ENCODE results near the gene XPO4.
"Not testable (repeated sequence)": the region's sequence is repeated elsewhere in the genome, so short reads cannot be mapped to it uniquely, and the experiment has no call there.

XPO4 gene

GRCh38 chr13:20939662-20940061 lies 37.1 kb upstream of the XPO4 start:
- no peaks in the 10 kb centered on the region for H3K27me3 ChIP-seq
- H3K27ac ChIP-seq, result no peak overlapping the region
- H3K4me1 ChIP-seq (ENCODE audit: control insufficient read depth in 1 of 2, insufficient read depth in 1 of 2, low read depth in 1 of 2, low read length in 1 of 2), result peaks cover 8 to 11% of the 10 kb centered on the region in 2 experiments
- no peak overlapping the region for H3K4me3 ChIP-seq (ENCODE audit: low read depth in 1 of 2, low read length in 1 of 2)
- H3K9me3 ChIP-seq, result no peaks in the 10 kb centered on the region
- TF ChIP-seq, protein P1, sequence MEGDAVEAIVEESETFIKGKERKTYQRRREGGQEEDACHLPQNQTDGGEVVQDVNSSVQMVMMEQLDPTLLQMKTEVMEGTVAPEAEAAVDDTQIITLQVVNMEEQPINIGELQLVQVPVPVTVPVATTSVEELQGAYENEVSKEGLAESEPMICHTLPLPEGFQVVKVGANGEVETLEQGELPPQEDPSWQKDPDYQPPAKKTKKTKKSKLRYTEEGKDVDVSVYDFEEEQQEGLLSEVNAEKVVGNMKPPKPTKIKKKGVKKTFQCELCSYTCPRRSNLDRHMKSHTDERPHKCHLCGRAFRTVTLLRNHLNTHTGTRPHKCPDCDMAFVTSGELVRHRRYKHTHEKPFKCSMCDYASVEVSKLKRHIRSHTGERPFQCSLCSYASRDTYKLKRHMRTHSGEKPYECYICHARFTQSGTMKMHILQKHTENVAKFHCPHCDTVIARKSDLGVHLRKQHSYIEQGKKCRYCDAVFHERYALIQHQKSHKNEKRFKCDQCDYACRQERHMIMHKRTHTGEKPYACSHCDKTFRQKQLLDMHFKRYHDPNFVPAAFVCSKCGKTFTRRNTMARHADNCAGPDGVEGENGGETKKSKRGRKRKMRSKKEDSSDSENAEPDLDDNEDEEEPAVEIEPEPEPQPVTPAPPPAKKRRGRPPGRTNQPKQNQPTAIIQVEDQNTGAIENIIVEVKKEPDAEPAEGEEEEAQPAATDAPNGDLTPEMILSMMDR (IDR thresholded peaks at IDR 0.05), result no peak
- no peaks in the 10 kb centered on the region for H3K36me3 ChIP-seq

DNA sequence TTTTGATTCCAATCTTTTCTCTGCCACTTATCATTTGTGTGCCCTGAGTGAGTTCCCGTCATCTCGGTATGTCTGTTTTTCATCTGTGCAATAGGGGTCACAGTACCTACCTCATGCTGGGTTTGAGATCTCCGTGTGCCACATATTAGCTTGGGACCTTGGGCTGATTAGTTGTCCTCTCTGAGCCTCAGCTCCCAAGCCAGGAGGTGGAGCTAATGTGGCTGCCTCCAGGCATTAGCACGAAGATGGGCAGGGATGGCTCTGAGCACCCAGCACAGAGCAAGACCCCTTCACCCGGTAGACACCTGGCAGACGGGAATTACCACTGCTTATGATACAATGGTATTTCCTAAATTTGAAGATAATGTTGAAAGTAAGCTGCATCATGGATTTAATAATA lies 35.8 kb upstream of the XPO4 start:
- TF ChIP-seq, protein P1 (IDR thresholded peaks at IDR 0.05), result no peak
- no peak overlapping the region for H3K4me3 ChIP-seq (ENCODE audit: low read depth in 1 of 2, low read length in 1 of 2)

GRCh38 chr13:20927596-20928257 lies 25.2 kb upstream of the XPO4 start:
- H3K27ac ChIP-seq, result no peak overlapping the region
- H3K4me3 ChIP-seq (ENCODE audit: low read depth in 1 of 2, low read length in 1 of 2), result no peak overlapping the region
- no peaks in the 10 kb centered on the region for H3K9me3 ChIP-seq
- TF ChIP-seq, protein P1 (IDR thresholded peaks at IDR 0.05), result no peak
- H3K4me1 ChIP-seq (ENCODE audit: control insufficient read depth in 1 of 2, insufficient read depth in 1 of 2, low read depth in 1 of 2, low read length in 1 of 2), result no peaks in the 10 kb centered on the region
- no peaks in the 10 kb centered on the region for H3K36me3 ChIP-seq
- no peaks in the 10 kb centered on the region for H3K27me3 ChIP-seq

More for the DNA sequence above, 35.8 kb upstream of the XPO4 start:
- no peaks in the 10 kb centered on the region for H3K9me3 ChIP-seq
- no peaks in the 10 kb centered on the region for H3K27me3 ChIP-seq
- H3K36me3 ChIP-seq, result no peaks in the 10 kb centered on the region
- H3K27ac ChIP-seq, result no peak overlapping the region
- H3K4me1 ChIP-seq (ENCODE audit: control insufficient read depth in 1 of 2, insufficient read depth in 1 of 2, low read depth in 1 of 2, low read length in 1 of 2), result peaks cover 2% of the 10 kb centered on the region in 2 experiments

- not testable (repeated sequence) for H3K36me3 ChIP-seq; H3K9me3 ChIP-seq; H3K27me3 ChIP-seq; H3K27ac ChIP-seq; H3K4me1 ChIP-seq (ENCODE audit: control insufficient read depth in 1 of 2, insufficient read depth in 1 of 2, low read depth in 1 of 2, low read length in 1 of 2); H3K4me3 ChIP-seq (ENCODE audit: low read depth in 1 of 2, low read length in 1 of 2)
These were observed 22.8 kb upstream of the XPO4 start for GRCh38 chr13:20925395-20925790.

DNA sequence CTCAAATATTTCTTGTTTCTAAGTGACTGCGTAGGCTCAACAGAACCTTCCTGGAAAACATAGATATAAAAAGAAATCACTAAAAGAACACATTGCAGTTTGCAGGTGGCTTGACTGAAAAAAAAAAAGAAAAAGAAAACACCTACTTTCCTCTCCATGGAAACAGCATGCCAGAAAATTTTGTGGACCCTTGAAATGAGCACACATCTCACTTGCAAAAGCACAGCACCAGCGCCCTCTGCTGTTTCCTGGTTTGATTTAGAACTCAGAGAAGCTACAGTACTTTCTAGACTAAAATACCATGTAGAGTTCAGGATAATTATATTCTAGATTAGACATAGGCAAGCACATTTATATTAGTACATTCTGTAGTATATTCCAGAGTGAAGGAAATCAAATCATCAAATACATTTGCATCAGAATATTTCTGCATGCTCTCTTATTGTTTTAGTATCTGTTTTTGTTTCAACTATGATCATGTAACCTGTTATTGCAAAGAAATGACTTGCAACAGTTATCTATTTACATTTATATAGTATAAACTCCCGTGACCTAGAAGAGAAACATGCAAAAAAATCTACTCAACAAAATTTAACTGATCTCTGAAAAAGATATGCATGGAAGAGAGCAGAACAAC lies 22.3 kb upstream of the XPO4 start:
- H3K9me3 ChIP-seq, result no peaks in the 10 kb centered on the region
- H3K36me3 ChIP-seq, result no peaks in the 10 kb centered on the region
- H3K4me1 ChIP-seq (ENCODE audit: control insufficient read depth in 1 of 2, insufficient read depth in 1 of 2, low read depth in 1 of 2, low read length in 1 of 2), result no peaks in the 10 kb centered on the region
- no peak overlapping the region for H3K27ac ChIP-seq
- H3K27me3 ChIP-seq, result no peaks in the 10 kb centered on the region
- H3K4me3 ChIP-seq (ENCODE audit: low read depth in 1 of 2, low read length in 1 of 2), result no peak overlapping the region
- TF ChIP-seq, protein P1 (IDR thresholded peaks at IDR 0.05), result peak; percentile 23

GRCh38 chr13:20923272-20923671 lies 20.7 kb upstream of the XPO4 start:
- Histone ChIP-seq H3K9me3 (no peaks in the 10 kb centered on the region), H3K27ac (no peak overlapping the region), H3K4me3 (ENCODE audit: low read depth in 1 of 2, low read length in 1 of 2) (no peak overlapping the region), H3K36me3 (no peaks in the 10 kb centered on the region), H3K4me1 (ENCODE audit: control insufficient read depth in 1 of 2, insufficient read depth in 1 of 2, low read depth in 1 of 2, low read length in 1 of 2) (no peaks in the 10 kb centered on the region), H3K27me3 (no peaks in the 10 kb centered on the region)
- TF ChIP-seq, protein P1 (IDR thresholded peaks at IDR 0.05), result no peak

Measured in neutrophil (primary cell).